H1 (cell line): ENCODE results near the gene TNFAIP8L3. TPM values are rescaled to one million over a fixed set of nuclear protein-coding genes. Genes with fewer than 3 reads are reported as not detected.

ENCODE experiments used
- RXRA ChIP-seq: IDR thresholded peaks from 2 replicates; pipeline ENCODE4 v1.6.1; 2011; ENCODE audit warnings: low read depth, mild to moderate bottlenecking, low read length, moderate library complexity; ENCODE audit not compliant: insufficient read depth
- polyA plus RNA-seq, 7 experiments: library from polyadenylated mRNA; depleted of rRNA in 3 of 7; stranded (reverse) in 5 of 7; unstranded in 2 of 7; fragments of >200 nt in 5 of 7; fragments of 200-250 nt in 2 of 7; gene quantifications; 1 replicate in 5 of 7; 2 replicates in 1 of 7; 4 replicates in 1 of 7; pipeline versions ENCODE4 v1.2.1 to v1.2.3, GENCODE V29; 2011 to 2013; ENCODE audit warnings: missing spikeins in 2 of 7, mixed read lengths in 2 of 7
- total RNA-seq: library from RNA; stranded (reverse); fragmentation: NEBNext Ultra II Directional; extraction: Animal tissue kit (Norgen Biotek cat#: 25700); gene quantifications from 2 replicates; pipeline ENCODE4 v1.2.1, GENCODE V29; 2021

TNFAIP8L3 gene
- total and polyA plus RNA-seq, 2 of the 8 experiments (the other 6 are each of a cell fraction or from before 2014, with no cell fraction given) = 0.23 to 0.67 TPM

- no peak for TF ChIP-seq RXRA
- TF ChIP-seq, all 59 proteins: peak for 0
Measured at GRCh38 chr15:51022206-51022605, 72.5 kb downstream of the TNFAIP8L3 start (continued).
